OCI-M2 (cell line): ENCODE results near the gene MSH5.

ENCODE experiments used
- DNase-seq: peaks from one replicate; lab custom pipeline; 2025; ENCODE audit not compliant: unreplicated experiment; lab: John Stamatoyannopoulos, UW

MSH5 gene

DNA sequence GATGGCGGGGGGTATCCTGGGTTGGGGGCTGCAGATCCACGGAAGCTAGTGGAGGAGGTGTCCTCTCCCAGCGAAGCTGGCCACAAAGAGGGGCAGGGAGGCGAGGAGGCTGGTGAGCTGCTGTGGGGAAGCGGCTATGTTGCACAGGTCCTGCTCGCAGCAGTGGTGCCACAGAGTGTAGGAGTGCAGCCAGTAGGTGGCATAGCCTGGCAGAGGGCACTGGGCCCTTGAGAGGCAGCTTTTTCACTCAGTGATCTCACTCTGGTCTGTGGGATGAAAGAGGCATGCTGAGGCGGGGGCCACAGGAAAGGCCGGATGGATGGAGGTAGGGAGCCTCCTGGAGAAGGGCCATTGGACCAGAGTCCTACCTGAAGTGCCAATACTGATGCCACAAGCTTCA is 27.5 kb upstream of the MSH5 start:
- DNase-seq = no peak

DNA sequence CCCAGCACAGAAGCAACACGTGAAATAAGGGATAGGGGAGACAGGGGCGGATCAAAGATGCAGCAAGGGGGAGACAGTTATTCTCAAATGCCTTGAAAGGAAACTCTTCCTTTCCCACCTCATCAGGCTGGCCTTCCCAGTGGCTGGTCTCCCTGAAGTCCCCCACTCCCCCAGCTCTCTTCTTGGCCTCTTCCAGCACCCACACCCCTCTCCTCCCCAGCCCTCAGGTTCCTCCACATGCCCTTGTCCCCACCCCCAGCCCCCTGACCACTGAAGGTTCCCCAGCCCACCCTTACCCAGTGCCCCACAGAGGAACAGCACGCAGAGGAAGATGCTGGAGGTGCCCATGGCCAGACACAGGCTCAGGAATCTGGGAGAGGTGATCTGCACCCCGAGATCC is 26.3 kb upstream of the MSH5 start:
- DNase-seq = no peak

DNA sequence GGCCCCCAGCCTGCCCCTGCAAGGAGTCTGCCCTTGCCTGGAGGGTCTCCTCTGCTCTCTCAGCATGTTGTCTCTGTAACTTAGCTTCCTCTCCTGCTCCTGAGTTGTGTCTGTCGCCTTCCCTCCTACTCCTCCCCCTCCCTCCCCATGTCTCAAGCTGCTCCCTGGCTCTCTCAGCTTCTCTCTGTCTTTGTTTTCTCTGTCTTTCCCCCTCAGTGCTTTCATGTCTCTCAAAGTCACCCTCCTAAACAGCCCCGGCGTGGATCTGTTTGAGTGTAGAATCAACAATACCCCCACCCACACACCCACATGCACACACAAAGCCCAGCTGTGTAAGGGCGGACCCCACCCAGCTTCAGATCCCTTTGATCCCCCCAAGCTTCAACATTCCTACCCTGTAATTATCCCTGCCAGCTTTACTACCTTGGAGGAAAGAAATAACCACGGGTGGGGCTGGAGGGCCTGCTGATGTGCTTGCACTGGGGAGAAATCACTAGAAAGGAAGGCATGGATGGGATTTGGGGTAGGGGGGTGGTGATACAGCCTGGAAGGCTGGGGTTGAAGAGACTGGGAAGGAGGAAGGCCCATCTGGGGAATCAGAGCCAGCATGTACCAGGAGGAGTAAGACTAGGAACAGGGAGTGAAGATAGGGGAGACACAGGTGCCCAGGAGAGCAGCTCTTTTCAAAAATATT is 25.7 kb upstream of the MSH5 start:
- DNase-seq = no peak

- no peak for DNase-seq
These were observed 24.5 kb upstream of the MSH5 start, which contains the start of gene LY6G6D for GRCh38 chr6:31715022-31715958. Gene LY6G6D, plus strand, starts transcription at chr6:31715348. Its CDS starts 8 bp downstream, at chr6:31715356.

GRCh38 chr6:31717499-31718222 is 22.1 kb upstream of the MSH5 start:
- DNase-seq = no peak

DNA sequence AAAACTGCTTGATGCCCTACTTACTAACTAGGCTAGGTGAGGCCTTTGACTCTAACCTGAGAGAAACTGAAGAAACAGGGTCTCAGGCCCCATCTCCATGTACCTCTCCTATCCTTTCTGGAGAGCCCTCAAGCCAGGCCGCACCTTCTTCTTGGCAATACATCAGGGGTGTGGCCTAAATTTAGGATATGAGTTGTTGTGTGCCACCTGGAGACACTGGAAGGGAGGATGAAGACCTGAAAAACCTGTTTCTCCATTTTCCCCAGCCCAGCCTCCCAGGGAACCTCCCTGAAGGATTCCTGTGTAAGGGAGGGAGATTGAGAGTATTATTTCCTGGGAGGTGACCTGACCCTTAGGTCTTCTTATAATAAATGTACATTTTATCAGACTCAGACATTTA is 21.5 kb upstream of the MSH5 start:
- DNase-seq = no peak

DNA sequence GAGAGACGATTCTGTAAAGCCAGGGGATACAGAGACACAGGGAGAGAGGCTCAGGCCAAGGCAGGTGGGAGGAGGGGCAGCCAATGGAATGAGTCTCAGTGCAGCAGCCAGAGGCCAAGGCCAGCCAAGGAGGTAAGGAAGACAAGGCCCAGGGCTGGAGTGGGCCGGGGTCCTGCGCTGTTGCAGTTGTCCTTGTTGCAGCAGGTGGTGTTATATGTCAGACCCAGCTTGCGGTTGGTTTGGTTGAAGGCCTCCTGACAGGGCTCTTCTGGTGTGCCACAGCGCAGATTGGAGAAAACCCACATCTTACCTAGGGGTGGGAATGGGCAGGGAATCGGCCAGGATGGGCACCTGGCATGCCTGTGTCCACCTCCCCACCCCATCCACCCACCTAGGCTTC is 20.8 kb upstream of the MSH5 start:
- DNase-seq = no peak

- DNase-seq = no peak
These were observed 19.5 kb upstream of the MSH5 start for GRCh38 chr6:31720196-31720770.

- DNase-seq = no peak
These were observed 18.3 kb upstream of the MSH5 start, which contains the start of gene LY6G6C for GRCh38 chr6:31721351-31722020. Gene LY6G6C, minus strand, starts transcription at chr6:31721746. Its CDS starts 67 bp downstream, at chr6:31721679.

- DNase-seq = no peak
These were observed 17.6 kb upstream of the MSH5 start for GRCh38 chr6:31722173-31722572.

- peak; percentile 78 for DNase-seq
These were observed 16.4 kb upstream of the MSH5 start, which contains the start of gene MPIG6B for GRCh38 chr6:31723245-31723979. Gene MPIG6B, plus strand, starts transcription at chr6:31723373. Its CDS starts 11 bp downstream, at chr6:31723384.

GRCh38 chr6:31723980-31724691 is 15.7 kb upstream of the MSH5 start:
- DNase-seq = no peak

DNA sequence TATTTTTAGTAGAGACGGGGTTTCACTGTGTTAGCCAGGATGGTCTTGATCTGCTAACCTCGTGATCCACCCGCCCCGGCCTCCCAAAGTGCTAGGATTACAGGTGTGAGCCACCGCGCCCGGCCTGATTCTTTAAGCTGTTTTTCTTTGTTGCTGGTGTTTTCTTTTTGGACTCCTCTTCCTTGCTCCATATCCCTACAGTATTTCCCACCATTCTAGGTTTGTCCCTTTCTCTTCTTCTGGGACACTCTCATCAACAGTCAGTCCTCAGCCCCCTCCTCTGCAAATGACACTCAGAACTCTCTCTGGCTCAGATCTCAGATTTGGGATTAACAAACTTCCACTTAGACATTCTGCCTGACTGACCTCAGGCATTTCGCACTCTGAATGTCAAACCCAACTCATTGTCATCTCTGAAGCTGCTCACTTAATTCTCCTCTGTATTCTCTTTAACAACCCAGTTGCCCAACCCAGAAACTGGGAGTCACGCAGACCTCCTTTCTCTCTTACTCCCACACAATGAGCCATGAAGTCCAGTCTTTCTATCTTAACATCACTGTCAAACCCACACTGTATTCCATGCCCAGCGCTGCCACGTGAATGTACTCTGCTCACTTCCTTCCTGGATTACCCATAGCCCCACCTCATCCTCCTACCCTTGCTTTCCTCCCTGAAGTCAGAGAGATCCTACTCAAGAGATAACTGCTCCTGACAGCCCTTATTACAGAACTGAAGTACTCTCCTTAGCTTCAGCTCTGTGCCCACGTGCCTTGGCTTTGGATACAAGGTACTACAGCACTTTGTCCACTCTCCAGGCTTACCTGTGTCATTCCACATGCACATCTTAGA is 14.1 kb upstream of the MSH5 start:
- DNase-seq = no peak

DNA sequence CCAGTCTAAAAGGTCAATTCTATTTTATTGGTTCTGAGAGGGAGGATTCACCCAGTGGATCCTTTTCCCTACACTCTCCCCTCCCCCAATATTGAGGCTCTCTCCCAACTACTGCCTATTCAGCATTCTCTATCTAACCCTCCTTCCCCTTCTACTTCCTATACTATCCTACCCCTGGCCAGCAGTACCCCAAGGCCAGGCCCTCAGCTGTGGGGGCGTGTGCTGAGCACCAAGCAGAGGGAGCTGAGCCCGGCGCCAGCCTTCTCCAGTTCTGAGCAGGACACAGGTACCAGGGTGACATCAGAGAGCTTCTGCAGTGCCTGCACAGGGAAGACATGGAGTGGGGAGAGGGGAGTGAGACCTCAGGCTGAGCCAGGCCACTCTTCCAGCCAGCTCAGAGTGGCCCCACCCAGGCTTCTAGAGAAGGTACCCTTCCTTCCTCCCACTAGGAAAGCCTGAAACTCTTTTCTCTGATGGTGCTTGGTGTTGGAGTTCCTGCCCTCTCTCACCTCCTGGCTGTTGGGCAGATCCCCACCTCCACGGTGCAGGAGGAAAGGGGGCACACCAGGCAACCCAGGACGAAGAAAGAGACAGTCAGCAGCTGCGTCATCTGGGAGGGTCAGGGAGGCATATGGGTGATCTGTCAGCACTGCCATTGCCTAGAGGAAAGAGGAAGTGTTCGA is 12.6 kb upstream of the MSH5 start:
- no peak for DNase-seq

DNA sequence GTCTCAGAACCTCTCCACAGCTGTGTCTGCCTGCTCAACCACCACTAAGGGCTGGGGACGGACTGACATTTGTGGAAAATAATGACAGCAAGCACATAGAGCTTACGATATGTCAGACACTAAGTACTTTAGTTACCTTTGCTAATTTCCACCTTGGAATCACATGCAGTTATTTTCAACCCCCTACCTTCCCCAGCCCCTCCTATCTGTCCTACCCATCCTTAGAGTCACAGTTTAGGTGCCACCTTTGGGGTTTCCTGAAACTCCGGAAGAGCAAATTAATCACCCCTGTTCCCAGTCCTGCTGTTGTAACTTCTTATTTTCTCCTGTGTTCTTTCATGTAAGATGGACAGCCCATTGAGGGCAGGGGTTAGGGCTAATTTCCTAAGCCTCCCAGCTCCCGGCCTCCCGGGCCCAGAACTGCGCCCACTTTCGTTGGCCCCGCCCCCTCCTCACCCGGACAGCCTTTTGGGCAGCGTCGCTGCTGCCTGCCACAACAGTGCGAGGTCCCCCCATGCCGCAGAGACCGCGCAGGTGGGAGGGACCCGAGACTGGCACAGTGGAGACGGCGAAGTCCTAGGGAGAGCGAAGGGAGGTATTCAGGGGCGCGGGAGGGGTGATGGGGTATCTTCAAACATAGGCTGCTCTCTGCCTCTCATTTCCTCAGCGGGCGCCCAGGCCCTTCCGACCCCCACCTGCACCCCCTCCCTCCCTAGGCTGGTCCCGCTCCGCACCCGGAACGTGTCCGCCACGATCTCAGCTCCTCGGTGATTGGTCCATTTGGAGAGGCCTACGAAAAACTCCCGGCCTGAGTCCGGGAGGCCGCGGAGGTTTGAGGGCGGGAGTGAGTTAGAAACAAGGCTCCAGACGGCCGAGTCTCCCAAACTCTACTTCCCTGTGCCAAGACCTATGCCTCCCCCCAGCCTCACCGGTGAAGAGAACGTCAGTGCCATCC is 11.8 kb upstream of the MSH5 start:
- no peak for DNase-seq

- peak; percentile 94 for DNase-seq
These were observed 10.9 kb upstream of the MSH5 start, which contains the start of gene DDAH2 for GRCh38 chr6:31728767-31729514. Gene DDAH2, minus strand, starts transcription at chr6:31729299. Its CDS starts 138 bp downstream, at chr6:31729161.
